Loucy (cell line): ENCODE measurements around the gene MYMX.
"Not testable (repeated sequence)": the region's sequence is repeated elsewhere in the genome, so short reads cannot be mapped to it uniquely, and the experiment has no call there.

Experiments used
- EZH2phosphoT487 ChIP-seq: fragments of 200-600 bp; IDR thresholded peaks from 2 replicates; pipeline ENCODE4 v1.6.1; 2018; ENCODE audit warnings: antibody characterized with exemption, mild to moderate bottlenecking, moderate library complexity, borderline replicate concordance
- TF ChIP-seq, protein P1 (sequence below): fragments of 200-600 bp; sonication (generic); conservative IDR thresholded peaks from 2 replicates; pipeline ENCODE4 v1.5.1; 2014; ENCODE audit warnings: mild to moderate bottlenecking, antibody characterized with exemption, low read length

DNA sequence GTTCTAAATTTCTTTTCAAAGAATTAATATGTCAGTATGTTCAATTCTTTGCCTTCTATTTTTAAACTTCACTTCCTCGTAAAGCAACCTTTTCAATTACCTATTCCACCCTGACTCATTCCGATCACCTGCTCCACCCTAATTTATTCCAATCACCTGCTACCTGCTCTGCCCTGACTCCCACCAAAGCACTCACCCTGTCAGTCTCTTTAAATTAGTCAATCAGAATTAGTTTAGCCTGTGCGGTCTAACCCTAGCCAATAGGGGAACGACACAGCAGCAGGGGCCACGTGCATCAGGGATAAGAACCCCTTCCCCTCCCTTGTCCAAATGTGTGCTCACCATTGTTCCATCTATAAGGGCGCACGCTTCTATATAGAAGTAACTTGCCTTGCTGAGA lies 31.4 kb upstream of the MYMX start:
- TF ChIP-seq, protein P1, sequence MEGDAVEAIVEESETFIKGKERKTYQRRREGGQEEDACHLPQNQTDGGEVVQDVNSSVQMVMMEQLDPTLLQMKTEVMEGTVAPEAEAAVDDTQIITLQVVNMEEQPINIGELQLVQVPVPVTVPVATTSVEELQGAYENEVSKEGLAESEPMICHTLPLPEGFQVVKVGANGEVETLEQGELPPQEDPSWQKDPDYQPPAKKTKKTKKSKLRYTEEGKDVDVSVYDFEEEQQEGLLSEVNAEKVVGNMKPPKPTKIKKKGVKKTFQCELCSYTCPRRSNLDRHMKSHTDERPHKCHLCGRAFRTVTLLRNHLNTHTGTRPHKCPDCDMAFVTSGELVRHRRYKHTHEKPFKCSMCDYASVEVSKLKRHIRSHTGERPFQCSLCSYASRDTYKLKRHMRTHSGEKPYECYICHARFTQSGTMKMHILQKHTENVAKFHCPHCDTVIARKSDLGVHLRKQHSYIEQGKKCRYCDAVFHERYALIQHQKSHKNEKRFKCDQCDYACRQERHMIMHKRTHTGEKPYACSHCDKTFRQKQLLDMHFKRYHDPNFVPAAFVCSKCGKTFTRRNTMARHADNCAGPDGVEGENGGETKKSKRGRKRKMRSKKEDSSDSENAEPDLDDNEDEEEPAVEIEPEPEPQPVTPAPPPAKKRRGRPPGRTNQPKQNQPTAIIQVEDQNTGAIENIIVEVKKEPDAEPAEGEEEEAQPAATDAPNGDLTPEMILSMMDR = not testable (repeated sequence)
- TF ChIP-seq EZH2phosphoT487 = not testable (repeated sequence)
